Esophagus muscularis mucosa (tissue), 3 donors: ENCODE data around the gene CDA.

Experiments used
- POLR2AphosphoS5 ChIP-seq, 2 donors: sonication (generic); formaldehyde crosslinking; IDR thresholded peaks; one replicate each; pipeline ENCODE4 v1.6.1; 2017; ENCODE audit warnings: antibody characterized with exemption in 2 of 2
- TF ChIP-seq, protein P1 (sequence below), 3 experiments: fragments of 200-600 bp in 2 of 3; fragments of 450-650 bp in 1 of 3; sonication (generic) in 2 of 3; IDR thresholded peaks; one replicate each; pipeline ENCODE4 v1.5.1; 2017 to 2019; ENCODE audit warnings: antibody characterized with exemption in 3 of 3, mild to moderate bottlenecking in 2 of 3, moderate library complexity in 1 of 3

DNA sequence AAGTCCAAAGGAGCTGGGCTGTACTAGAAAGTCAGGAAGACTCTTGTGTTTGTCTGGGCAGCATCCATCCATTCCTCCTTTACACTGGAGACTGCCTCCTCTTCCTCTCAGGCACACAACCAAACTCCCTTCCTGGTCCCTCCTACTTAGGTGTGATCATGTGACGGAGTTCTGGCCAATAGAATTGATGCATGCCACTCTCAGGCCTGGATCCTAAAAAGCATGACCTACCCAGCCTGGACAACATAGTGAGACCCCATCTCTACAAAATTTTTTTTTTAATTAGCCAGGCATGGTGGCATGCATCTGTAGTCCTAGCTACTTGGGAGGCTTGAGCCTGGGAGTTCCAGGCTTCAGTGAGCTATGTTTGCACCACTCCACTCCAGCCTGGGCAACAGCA lies 27.9 kb upstream of the CDA start:
- TF ChIP-seq, protein P1, sequence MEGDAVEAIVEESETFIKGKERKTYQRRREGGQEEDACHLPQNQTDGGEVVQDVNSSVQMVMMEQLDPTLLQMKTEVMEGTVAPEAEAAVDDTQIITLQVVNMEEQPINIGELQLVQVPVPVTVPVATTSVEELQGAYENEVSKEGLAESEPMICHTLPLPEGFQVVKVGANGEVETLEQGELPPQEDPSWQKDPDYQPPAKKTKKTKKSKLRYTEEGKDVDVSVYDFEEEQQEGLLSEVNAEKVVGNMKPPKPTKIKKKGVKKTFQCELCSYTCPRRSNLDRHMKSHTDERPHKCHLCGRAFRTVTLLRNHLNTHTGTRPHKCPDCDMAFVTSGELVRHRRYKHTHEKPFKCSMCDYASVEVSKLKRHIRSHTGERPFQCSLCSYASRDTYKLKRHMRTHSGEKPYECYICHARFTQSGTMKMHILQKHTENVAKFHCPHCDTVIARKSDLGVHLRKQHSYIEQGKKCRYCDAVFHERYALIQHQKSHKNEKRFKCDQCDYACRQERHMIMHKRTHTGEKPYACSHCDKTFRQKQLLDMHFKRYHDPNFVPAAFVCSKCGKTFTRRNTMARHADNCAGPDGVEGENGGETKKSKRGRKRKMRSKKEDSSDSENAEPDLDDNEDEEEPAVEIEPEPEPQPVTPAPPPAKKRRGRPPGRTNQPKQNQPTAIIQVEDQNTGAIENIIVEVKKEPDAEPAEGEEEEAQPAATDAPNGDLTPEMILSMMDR (IDR thresholded peaks at IDR 0.05): no peak
- no peak for TF ChIP-seq POLR2AphosphoS5 (IDR thresholded peaks at IDR 0.05)
